Gastroesophageal sphincter (tissue), 3 donors: ENCODE data around the gene RIOK3.

ENCODE experiments used
- POLR2A ChIP-seq, 2 donors: fragments of 450-650 bp; IDR thresholded peaks; one replicate each; pipeline ENCODE4 v1.6.1; 2017; ENCODE audit warnings: antibody characterized with exemption in 2 of 2, mild to moderate bottlenecking in 2 of 2, moderate library complexity in 1 of 2
- POLR2AphosphoS5 ChIP-seq: sonication (generic); formaldehyde crosslinking; IDR thresholded peaks from one replicate; pipeline ENCODE4 v1.6.1; 2017; ENCODE audit warnings: antibody characterized with exemption
- TF ChIP-seq, protein P1 (sequence below), 4 experiments: fragments of 200-600 bp in 2 of 4; fragments of 450-650 bp in 2 of 4; sonication (generic) in 1 of 4; IDR thresholded peaks; one replicate each; pipeline ENCODE4 v1.5.1; 2017 to 2019; ENCODE audit warnings: antibody characterized with exemption in 4 of 4, mild to moderate bottlenecking in 2 of 4, moderate library complexity in 2 of 4

DNA sequence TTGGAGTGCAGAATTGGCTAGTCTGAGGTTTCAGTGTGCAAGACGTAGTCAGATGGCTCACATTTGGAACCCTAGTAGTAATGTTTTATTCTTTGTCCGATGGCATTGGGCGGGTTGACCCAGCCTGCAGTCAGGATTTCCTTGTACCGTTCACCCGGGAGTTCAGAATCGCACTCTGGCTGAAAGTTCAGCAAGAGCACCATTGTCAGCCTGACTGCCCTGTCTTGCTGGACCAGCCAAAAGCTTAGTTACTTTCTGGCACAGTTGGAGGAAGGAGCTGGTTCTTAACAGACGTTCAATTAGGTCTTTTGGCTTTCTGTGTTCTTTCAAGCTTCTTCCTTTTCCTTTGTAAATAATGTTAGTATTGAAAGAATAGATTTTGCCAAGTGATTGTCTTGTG lies 68.8 kb downstream of the RIOK3 start:
- TF ChIP-seq, protein P1, sequence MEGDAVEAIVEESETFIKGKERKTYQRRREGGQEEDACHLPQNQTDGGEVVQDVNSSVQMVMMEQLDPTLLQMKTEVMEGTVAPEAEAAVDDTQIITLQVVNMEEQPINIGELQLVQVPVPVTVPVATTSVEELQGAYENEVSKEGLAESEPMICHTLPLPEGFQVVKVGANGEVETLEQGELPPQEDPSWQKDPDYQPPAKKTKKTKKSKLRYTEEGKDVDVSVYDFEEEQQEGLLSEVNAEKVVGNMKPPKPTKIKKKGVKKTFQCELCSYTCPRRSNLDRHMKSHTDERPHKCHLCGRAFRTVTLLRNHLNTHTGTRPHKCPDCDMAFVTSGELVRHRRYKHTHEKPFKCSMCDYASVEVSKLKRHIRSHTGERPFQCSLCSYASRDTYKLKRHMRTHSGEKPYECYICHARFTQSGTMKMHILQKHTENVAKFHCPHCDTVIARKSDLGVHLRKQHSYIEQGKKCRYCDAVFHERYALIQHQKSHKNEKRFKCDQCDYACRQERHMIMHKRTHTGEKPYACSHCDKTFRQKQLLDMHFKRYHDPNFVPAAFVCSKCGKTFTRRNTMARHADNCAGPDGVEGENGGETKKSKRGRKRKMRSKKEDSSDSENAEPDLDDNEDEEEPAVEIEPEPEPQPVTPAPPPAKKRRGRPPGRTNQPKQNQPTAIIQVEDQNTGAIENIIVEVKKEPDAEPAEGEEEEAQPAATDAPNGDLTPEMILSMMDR (IDR thresholded peaks at IDR 0.05), result no peak
- TF ChIP-seq POLR2A (IDR thresholded peaks at IDR 0.05), result no peak
- no peak for TF ChIP-seq POLR2AphosphoS5
